ENCODE data around the gene CIDEC. TPM values are rescaled to one million over a fixed set of nuclear protein-coding genes. Genes with fewer than 3 reads are reported as not detected.

CIDEC gene
- total RNA-seq, 1 experiment from 2014 or later: not detected

DNA sequence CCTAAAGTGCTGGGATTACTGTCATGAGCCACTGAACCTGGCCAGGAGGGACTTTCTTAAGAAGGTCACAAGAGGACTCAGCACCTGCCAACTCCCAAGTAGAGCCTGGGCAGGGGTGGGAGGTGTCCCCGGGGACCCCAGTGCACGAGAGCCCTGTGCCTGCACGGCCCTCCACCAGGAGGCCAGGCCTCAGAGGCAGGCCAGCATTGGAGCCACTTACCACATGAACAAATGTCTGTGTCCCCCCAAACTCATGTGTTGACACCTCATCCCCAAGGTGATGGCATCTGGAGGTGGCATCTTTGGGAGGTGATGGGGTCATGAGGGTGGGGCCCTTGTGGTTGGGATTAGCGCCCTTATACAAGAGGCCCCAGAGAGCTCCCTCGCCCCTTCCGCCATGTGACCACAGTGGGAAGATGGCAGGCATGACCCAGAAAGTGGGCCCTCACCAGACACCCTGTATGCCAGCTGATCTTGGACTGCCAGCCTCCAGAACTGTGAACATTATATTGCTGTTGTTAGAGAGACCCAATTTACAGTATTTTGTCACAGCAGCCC lies 33.0 kb downstream of the CIDEC start:
- DNase-seq (ENCODE audit: low spot score): no peak

DNA sequence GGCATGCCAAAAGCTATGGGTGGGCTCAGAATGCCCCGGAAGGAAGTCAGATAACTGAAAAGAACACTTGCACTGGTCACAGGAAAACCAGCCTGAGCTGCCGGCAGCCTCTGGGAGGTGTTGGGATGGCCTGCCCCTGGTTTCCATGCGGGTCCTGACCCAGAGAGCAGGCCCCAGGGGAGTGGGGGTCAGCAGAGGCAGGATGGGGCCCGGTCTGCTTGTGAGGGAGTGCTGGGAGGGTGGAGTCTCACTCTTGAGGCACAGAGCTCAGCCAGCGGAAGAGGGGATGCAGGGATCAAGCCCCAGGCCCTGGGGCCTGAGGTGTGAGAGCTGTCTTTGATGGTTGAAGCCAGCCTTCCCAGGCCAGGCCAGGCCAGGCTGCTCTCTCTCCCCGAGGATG lies 33.8 kb downstream of the CIDEC start:
- DNase-seq (ENCODE audit: low spot score): no peak

DNA sequence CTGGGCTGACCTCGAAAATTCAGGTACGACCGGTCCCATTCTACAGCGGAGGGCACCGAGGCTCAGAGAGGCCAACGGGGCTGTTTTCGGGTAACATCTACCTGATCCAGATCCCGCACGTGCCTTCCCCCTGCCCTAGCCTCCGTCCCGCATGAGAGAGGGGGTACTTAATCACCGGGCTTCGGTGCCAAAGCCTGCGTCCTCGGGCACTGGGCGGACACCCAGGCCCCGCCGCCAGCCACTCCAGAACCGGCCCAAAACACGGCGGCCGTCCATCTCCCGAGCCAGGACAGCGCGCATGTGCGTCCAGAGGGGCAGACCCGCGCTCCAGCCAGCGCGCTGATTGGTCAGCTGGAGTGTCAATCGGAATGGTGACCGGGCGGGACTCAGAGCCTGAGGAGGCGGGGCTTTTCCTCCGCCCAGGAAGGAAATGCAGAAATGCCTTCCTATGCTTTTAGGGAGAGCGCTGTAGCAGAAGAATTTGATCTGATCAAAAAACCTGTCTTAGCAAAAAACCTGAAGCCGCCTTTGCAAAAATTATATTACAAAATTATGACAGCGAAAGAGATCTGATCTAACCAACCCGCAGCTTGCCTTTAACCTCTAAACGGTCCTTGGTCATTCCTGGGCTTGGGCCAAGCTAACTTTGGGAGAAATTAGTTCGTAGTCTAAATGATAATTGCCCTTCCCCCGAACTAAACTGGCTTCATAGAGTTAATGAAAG lies 36.2 kb downstream of the CIDEC start, which contains the start of gene RPUSD3:
Gene RPUSD3, minus strand, starts transcription at position 294 of the 724 bp plus-strand sequence. Its CDS starts 18 bp downstream, at position 276.
- peak; percentile 85 for DNase-seq (ENCODE audit: low spot score)

DNA sequence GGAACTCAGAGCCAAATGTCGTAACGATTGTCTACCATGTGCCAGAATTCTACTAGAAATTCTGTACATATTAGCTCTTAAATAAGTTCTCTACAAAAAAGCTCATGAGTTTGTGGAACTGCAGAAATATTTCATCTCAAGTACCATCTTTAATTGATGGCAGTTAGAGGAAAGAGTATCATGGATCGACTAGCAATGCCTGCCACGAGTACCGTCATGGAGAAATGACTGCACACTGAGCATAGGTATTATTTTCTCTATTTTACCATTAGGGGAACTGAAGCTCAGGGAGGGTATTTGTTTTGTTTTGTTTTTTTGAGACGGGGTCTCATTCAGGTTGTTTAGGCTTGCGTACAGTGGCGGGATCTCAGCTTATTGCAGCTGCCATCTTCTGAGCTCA lies 39.0 kb downstream of the CIDEC start:
- no peak for DNase-seq (ENCODE audit: low spot score)

DNA sequence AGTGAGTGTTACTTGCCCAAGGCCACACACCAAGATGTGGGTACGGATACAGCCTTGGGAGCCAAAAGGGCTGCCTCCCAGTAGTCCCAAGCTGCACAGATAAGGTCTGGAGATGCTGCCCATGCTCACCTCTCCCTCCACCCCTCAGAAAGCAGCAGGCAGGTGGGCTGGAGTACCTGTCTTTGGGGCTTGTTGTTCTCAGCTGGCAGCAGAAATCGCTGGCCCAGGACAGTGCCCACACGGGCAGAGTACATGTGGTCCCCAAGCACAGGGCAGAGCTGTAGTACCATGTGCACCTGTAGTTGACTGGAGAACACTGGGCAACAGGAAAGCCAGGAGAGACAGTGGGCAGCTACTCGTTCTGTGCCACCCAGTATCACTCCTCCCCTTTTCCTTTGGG lies 41.2 kb downstream of the CIDEC start:
- DNase-seq (ENCODE audit: low spot score): no peak

DNA sequence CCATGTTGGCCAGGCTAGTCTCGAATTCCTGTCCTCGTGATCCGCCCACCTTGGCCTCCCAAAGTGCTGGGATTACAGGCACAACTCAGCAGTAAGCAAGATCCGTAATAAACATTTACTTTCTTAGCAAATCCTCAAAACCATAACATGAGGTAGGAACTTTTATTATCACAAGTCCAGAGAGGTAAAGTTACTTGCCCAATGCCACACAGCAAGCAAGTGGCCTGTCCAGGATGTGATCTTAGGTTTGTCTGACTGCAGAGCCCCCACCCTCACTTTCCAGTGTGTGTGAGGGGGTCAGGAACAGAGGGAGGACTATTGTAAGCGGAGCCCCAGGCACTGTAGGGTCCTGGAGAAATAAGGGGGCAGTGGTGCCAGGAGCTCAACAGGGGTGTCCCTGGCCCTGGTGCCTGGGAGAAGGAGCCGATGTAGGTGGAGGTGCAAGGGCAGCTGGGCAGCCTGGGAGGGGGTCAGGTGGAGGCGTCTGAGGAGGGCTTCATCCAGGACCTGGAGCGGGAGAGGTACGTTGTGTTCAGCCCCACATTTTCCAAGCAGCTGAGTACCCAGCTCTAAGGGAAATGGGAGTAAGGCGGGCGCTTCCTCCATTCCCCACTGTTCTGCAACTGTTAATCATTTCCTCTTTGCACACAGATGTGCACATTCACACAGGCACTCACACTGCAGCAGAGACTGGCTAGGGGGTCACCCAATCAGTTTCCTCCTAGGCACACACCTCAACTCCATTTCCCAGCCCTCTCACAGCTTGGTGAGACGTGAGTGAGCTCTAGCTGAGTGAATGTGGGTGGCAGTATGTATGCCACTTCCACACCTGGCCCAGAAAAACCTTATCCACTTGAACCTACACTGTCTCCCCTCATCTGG lies 42.1 kb downstream of the CIDEC start:
- no peak for DNase-seq (ENCODE audit: low spot score)

DNA sequence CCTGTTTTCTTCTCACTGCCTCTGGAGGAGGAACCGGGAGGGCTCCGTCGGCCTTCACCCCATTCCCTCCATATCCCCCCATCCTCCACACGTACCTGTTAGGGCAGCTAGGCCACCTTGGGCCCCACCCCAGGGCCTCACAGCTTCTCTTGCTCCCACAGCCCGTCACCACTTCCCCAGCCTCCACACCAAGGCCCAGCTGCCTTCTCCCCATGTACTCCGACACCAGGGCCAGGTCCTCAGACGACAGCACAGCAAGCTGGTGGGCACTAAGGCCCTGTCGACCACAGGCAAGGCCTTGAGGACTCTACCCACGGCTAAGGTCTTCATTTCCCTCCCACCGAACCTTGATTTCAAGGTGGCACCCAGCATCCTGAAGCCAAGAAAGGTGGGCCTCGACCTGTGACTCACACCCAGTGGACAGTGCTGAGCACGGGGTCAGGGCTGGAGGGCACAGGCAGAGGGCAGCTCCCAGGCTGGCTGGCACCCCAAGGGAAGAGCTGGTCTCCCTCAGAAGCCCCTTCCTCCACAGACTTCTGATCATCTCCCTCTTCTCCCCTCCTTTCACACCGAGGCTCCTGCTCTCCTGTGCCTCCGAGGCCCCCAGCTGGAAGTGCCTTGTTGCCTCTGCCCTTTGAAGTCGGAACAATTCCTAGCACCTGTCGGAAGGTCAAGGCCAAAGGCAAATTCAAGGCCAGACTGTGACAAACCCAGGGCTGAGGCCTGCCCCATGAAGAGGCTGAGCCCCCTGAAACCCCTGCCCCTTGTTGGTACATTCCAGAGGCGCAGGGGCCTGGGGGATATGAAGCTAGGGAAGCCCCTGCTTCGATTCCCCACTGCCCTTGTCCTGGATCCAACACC lies 45.3 kb downstream of the CIDEC start:
- DNase-seq (ENCODE audit: low spot score): no peak

DNA sequence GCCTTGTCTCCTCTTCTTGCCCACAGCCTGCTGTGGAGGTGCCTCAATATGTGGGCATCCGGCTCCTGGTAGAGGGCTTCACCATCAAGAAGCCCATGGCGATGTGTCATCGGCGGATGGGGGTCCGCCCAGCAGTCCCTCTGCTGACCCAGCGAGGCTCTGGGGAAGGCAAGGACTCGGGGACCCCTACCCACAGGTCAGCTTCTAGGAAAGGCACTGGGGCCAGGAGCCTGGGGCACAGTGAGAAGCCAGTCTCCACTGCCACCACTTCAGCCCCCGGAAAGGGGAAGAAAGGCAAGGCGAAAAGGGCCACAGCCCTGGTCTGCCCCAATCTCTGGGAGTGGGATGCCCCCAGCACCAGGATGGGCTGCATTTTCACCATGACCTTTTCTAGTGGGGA lies 47.0 kb downstream of the CIDEC start:
- no peak for DNase-seq (ENCODE audit: low spot score)

DNA sequence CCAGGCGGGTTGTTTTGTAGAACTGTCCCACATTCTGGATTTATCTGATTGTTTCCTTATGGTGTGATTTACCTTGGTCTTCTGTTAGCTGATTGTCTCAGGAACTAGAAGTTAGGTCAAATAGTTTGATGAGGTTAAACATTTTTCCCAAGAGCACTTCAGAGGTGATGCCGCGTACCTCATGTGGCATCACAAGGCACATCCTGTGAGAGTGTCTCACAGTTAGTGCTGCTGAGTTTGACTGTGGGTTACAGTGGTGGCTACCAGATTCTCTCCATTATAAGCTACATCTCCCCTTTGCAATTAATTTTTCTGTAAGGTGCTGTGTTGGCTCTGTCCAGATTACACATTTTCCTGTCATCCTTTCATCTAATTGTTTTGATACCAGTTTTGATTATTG lies 48.8 kb downstream of the CIDEC start:
- no peak for DNase-seq (ENCODE audit: low spot score)

DNA sequence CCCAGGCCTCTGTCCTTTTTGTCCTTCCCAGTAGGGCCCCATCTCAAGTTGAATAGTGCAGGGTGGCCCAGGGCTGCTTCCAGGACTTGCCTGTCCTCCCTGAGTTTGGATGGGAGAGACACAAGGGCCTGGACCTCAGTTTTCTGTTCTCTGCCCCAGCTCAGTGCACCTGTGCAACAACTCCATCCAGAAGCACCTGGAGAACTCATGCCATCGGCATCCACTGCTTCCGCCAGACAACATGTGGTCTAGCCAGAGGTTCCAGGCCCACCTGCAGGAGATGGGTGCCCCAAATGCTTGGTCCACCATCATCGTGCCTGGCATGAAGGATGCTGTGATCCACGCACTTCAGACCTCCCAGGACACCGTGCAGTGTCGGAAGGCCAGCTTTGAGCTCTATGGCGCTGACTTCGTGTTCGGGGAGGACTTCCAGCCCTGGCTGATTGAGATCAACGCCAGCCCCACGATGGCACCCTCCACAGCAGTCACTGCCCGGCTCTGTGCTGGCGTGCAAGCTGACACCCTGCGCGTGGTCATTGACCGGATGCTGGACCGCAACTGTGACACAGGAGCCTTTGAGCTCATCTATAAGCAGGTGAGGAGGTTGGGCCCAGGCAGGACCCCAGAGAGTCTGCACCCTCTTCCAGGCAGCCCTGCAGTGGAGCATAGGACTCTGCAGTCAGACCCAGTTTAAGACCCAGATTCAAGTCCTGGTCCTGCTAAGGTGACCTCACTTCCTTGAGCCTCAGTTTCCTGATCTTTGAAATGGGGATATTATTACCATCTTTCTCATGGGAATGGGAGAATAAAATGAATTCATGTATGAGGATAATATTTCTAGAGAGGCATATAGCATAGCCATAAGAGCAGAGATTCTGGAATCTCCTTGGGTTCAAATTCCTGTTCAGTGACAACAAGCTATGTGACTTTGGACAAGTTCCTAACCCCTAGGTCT lies 51.0 kb downstream of the CIDEC start:
- no peak for DNase-seq (ENCODE audit: low spot score)

DNA sequence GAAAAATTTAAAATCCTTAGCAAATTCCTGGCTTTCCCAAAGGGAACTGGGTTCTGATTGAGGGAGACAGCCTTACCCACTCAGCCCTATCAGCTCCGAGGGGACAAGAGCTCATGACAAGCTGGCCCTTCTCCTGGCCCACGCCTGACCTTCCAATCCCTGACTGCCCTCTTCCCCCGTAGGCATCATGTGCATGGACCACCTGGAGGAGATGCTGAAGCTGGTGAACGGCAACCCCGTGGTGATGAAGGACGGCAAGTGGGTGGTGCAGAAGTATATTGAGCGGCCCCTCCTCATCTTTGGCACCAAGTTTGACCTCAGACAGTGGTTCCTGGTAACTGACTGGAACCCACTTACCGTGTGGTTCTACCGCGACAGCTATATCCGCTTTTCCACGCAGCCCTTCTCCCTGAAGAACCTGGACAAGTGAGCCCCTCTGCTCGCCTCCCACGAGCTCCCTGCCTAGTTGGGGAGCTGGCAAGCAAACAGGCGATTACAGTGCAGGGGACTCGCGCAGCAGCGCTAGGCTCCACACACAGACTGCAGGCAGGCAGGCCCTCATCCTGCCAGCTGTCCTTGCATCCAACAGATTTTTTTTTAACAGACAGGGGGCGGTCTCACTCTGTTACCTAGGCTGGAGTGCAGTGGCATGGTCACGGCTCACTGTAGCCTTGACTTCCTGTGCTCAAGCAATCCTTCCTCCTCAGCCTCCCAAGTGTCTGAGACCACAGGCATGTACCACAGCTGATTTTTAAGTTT lies 53.1 kb downstream of the CIDEC start:
- DNase-seq (ENCODE audit: low spot score): peak; percentile 49

DNA sequence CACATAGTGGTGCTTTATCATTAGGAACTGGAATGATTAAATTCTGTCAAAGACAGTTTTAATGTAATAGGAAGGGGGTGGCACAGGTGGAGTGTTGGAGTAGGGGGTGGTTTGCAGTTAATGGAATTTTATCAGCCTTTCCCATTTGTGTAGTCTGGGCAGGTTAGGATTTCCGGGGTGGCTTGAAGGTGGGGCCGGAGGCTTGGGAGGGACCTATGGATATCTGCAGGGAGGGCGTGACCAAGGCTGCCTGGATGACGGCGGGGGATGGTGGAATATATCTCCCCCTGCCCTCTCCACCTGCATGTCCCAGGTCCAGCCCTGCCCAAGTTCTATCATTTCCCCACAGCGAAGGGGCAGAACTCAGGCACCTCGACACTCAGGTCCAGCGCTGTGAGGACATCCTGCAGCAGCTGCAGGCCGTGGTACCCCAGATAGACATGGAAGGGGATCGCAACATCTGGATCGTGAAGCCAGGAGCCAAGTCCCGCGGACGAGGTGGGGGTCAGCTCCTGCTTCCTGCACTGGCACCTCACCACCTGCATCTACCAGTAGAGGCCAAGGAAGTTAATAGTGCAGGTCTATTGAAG lies 54.5 kb downstream of the CIDEC start:
- no peak for DNase-seq (ENCODE audit: low spot score)

DNA sequence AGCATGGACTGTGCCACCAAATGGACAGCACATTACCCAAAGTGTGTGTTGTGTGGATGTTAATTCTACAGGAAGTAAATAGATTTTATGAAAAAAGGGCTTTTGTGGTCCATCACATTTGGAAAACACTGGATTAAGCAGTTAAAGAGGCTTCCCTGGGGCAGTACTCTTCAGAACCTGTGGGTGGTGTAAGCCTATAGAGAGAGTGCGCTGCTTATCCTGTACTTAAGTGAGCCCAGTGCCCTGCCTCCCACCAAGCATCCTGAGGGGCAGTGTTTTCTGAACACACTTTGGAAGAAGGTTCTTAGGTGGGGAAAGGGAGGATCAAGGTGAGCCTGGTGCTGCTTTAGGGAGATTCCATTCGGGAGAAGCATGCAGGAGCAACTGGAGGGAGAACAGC lies 59.1 kb downstream of the CIDEC start:
- DNase-seq (ENCODE audit: low spot score): no peak

DNA sequence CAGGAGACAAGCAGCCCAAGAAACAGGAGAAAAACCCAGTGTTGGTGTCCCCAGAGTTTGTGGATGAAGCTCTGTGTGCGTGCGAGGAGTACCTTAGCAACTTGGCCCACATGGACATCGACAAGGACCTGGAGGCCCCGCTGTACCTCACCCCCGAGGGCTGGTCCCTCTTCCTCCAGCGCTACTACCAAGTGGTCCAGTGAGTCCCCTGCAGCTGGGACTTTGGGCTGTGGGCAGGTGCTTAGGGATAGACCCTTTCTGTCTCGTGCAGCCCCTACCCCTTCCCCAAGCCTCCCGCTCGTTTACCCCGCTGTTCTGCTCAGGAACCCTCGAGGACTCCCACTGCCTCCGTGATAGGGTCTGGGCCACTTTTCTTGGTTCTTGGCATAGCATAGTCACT lies 59.5 kb downstream of the CIDEC start:
- DNase-seq (ENCODE audit: low spot score): no peak

DNA sequence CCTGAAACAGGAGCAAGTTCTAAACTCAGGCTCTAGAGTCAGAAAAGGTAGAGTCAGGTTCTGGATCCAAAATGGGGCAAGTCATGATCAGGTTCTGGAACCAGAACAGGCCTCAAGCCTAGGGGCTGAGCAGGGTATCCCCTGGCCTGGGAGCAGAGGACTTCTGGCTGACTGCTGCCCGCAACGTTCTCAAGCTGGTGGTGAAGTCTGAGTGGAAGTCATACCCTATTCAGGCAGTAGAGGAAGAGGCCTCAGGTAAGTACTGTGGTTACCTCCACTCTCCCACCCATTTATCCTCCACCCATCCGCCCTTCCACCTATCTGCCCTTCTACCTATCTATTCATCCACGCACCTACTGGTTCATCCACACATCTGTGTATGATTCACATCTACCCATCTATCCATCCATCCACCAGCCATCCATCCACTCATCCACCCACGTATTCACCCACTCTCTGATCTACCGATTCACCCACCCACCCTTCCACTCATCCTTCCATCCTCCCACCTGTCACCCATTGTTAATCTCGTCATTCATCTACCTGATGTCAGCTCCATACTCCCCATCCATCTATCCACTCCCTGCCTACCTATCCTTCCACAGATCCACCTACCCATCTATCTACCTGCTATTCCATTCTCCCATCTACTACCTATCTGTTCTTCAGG lies 61.3 kb downstream of the CIDEC start:
- no peak for DNase-seq (ENCODE audit: low spot score)

DNA sequence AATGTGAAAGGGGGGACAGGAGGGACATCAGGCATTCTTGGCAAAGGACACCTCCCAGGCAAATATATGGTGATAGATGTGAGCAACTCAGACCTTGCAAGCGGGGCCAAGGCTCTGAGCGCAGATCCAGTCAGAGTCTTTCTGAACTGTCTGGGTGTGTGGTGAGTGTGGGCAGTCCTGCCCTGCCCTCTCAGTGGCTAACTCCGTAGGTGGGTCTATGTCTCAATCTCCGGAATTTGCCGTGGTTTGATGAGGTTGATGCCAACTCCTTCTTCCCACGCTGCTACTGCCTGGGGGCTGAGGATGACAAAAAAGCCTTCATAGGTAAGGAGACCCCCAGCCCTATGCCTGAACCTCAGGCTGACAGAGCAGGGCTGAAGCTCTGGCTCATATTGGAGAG lies 62.6 kb downstream of the CIDEC start:
- no peak for DNase-seq (ENCODE audit: low spot score)

Measured in H4 (cell line).